T-helper 1 cell treated with Interleukin-12 subunit alpha and Interleukin-12 subunit beta and Interleukin-4 antibody, amounts not matched to agents 30 μg/mL and 1 μg/mL, for 36 hours (primary cell): Measurements from ENCODE around the gene LRRC36.

ENCODE experiments used
- H3K27ac Mint-ChIP-seq: one replicate; pipeline ENCODE4 v1.8.0; 2021; ENCODE audit warnings: mild to moderate bottlenecking, mixed read lengths
- H3K27me3 Mint-ChIP-seq: one replicate; pipeline ENCODE4 v1.8.0; 2021; ENCODE audit warnings: low read depth, mixed read lengths
- H3K36me3 Mint-ChIP-seq: one replicate; pipeline ENCODE4 v1.8.0; 2021; ENCODE audit warnings: low read depth, mixed read lengths
- H3K4me1 Mint-ChIP-seq: one replicate; pipeline ENCODE4 v1.8.0; 2021; ENCODE audit warnings: low read depth, mixed read lengths
- H3K4me3 Mint-ChIP-seq: one replicate; pipeline ENCODE4 v1.8.0; 2021; ENCODE audit warnings: mild to moderate bottlenecking, moderate library complexity, mixed read lengths
- H3K9me3 Mint-ChIP-seq: one replicate; pipeline ENCODE4 v1.8.0; 2021; ENCODE audit warnings: mixed read lengths

LRRC36 gene

DNA sequence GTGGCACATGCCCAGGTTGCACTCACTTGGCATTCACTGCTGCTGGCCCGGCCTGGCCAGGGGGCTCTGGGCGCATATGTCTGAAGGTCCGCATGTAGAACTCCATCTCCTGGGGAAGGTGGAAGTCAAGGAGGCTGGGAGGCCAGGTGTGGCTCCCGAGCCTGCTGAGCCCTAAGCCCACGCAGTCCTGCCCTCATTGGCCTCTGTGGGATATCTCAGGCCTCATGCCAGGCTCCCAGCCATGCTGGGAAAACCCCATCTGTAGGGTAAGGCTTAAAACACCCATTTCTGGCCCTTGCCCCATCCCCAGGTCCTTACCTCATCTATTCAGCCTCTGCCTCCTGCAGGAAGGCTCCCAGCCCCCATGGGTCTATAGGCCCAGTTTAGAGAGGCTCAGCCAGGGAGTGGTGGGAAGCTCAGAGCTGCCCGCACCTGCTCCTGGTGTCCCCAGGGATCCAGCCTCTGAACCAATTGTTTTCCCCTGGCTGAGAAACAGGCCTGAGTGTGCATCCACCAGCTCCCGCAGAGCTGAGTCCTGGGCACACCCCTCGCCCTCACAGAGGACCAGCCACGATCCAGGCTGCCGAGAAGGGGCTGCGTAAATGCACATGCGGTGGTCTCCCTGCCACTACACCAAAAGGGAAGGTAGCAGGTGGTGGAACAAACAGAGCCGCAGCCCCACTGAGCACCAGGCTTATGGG, 69.0 kb downstream of the LRRC36 start:
- Mint-ChIP-seq H3K36me3 (no peaks in the 10 kb centered on the region), H3K9me3 (no peaks in the 10 kb centered on the region), H3K4me3 (no peak overlapping the region), H3K4me1 (peaks cover 8% of the 10 kb centered on the region), H3K27me3 (peaks cover 38% of the 10 kb centered on the region), H3K27ac (no peak overlapping the region)

DNA sequence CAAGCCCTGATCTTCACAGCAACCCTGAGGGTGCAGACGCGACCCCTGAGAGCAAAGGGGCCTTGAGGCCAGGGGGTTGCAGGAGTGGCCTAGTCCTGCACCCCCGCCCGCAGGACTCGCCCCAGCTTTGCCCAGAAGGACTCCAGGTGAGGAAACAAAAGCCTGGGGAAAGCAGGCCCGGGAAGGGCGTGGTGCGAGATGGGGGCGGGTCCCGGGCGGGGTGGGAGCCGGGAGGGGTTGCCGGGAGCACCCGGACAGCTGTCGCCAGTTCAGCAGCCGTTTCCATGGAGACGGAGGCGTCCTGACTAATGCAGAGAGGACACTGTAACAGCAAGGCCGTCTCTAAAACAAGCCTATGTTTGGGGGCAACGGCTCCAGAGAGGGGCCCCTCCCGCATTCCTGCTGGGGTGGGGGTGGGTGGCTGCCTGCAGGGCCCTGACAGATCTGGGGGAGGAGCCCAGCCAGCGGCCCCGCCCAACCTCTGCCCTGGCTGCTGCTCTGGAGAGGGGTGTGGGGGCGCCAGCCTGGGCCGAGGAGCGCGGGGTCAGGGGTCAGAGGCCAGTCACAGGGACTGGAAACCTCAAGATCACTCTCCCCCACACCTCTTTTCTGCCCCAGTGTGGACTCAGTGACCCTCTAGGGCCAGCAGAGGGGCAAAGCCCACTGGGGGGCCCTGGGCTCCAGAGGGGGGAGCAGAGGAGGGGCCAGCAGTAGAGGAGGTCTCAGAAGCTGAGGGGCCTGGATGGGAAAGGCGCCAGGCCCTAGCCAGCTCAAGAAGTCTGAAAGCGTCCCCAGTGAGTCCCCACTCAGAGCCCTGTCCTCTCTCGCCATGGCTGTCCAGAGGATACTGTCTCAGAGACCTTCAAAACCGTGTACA, 69.8 kb downstream of the LRRC36 start:
- Mint-ChIP-seq H3K36me3 (no peaks in the 10 kb centered on the region), H3K4me1 (peaks cover 8% of the 10 kb centered on the region), H3K27me3 (peaks cover 30% of the 10 kb centered on the region), H3K9me3 (no peaks in the 10 kb centered on the region), H3K4me3 (no peak overlapping the region), H3K27ac (no peak overlapping the region)

DNA sequence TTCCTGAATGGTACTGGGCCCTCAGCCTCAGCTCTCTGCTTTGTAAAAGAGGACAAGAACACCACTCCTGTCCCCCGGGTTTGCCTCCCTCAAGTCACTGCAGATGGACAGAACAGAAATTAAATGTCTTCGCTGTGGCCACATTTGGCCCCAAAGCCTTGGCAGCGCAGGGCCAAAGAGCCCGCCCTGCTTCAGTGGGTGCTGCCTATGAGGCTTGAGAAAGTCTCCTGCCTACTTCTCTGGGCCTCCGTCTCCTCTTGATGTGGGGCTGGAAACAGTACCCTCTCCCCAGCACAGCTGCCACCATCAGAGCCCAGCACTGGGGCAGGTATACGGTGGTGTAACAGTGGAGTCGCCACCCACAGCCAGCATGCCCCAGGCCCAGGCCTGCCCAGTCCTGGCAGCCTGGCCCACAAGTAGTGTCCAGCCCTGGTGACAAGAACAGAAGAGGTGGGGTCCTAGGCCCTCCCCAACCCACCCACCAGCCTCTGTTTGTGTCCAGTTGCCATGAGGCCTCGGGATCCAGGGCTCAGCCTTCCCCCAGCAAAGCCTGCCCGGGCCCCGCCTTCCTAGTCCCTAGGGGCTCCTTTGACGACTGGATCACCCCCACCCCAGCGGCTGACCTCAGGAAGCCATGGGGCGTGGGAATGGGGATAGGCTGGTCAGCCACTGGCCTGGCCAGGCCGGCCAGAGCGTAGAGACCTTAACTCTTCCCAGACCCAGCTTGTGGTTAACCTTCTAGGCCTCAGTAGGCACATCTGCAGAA, 70.6 kb downstream of the LRRC36 start:
- H3K27ac Mint-ChIP-seq = no peak overlapping the region
- H3K9me3 Mint-ChIP-seq = no peaks in the 10 kb centered on the region
- H3K4me3 Mint-ChIP-seq = no peak overlapping the region
- H3K27me3 Mint-ChIP-seq = peaks cover 30% of the 10 kb centered on the region
- peaks cover 8% of the 10 kb centered on the region for H3K4me1 Mint-ChIP-seq
- H3K36me3 Mint-ChIP-seq = no peaks in the 10 kb centered on the region

- Mint-ChIP-seq H3K4me3 (no peak overlapping the region), H3K27me3 (peaks cover 26% of the 10 kb centered on the region), H3K27ac (no peak overlapping the region), H3K4me1 (peaks cover 8% of the 10 kb centered on the region), H3K9me3 (no peaks in the 10 kb centered on the region), H3K36me3 (no peaks in the 10 kb centered on the region)
Observed at GRCh38 chr16:67397812-67398545, 71.4 kb downstream of the LRRC36 start.

DNA sequence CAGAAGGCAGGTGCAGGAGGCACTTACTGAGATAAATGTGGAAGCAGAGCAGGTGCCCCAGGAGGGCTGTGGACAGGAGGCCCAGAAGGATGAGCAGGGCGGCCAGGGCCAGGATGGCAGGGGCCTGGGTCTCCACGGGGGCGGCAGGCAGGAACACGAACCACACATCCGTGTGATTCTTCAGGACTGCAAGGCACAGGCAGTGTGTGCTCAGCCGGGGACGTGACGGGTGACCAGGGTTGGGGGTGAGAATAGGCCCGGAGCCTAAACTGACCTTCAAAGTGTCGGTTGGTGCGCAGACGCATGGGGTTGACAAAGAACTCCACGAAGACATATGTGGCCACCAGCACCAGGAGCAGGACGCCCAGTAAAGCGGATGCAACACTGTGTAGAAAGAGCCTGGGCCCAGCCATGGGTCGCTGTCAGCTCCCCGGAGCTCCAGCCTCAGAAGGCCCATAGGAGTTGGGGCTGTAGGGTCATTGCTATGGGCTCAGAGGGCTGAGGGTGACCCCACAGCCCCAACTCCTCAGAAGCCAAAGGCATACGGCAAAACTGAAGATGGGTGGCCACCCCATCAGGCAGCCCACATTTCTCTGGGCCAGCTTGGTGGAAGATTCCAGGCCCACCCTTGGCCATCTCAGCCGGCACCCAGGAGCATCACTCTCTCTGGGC, 72.1 kb downstream of the LRRC36 start:
- no peaks in the 10 kb centered on the region for H3K36me3 Mint-ChIP-seq
- peaks cover 23% of the 10 kb centered on the region for H3K27me3 Mint-ChIP-seq
- no peak overlapping the region for H3K27ac Mint-ChIP-seq
- H3K9me3 Mint-ChIP-seq = no peaks in the 10 kb centered on the region
- peaks cover 8% of the 10 kb centered on the region for H3K4me1 Mint-ChIP-seq
- H3K4me3 Mint-ChIP-seq = no peak overlapping the region

- no peak overlapping the region for H3K27ac Mint-ChIP-seq
- no peaks in the 10 kb centered on the region for H3K9me3 Mint-ChIP-seq
- H3K36me3 Mint-ChIP-seq = no peaks in the 10 kb centered on the region
Observed at GRCh38 chr16:67399218-67399733, 72.7 kb downstream of the LRRC36 start.

GRCh38 chr16:67399749-67400704, 73.4 kb downstream of the LRRC36 start:
- Mint-ChIP-seq H3K4me3 (no peak overlapping the region), H3K36me3 (no peaks in the 10 kb centered on the region)

More at GRCh38 chr16:67399218-67399733, 72.7 kb downstream of the LRRC36 start:
- H3K27me3 Mint-ChIP-seq = peaks cover 17% of the 10 kb centered on the region
- H3K4me1 Mint-ChIP-seq = peaks cover 4% of the 10 kb centered on the region
- no peak overlapping the region for H3K4me3 Mint-ChIP-seq

GRCh38 chr16:67400901-67401300, 74.3 kb downstream of the LRRC36 start:
- Mint-ChIP-seq H3K4me1 (no peaks in the 10 kb centered on the region), H3K9me3 (no peaks in the 10 kb centered on the region), H3K4me3 (no peak overlapping the region), H3K36me3 (no peaks in the 10 kb centered on the region), H3K27ac (no peak overlapping the region), H3K27me3 (peaks cover 9% of the 10 kb centered on the region)

More at GRCh38 chr16:67399749-67400704, 73.4 kb downstream of the LRRC36 start:
- peaks cover 16% of the 10 kb centered on the region for H3K27me3 Mint-ChIP-seq
- H3K4me1 Mint-ChIP-seq = peaks cover 3% of the 10 kb centered on the region
- H3K27ac Mint-ChIP-seq = no peak overlapping the region
- H3K9me3 Mint-ChIP-seq = no peaks in the 10 kb centered on the region

- Mint-ChIP-seq H3K4me3 (no peak overlapping the region), H3K9me3 (no peaks in the 10 kb centered on the region)
Observed at GRCh38 chr16:67403976-67404555, 77.5 kb downstream of the LRRC36 start.

DNA sequence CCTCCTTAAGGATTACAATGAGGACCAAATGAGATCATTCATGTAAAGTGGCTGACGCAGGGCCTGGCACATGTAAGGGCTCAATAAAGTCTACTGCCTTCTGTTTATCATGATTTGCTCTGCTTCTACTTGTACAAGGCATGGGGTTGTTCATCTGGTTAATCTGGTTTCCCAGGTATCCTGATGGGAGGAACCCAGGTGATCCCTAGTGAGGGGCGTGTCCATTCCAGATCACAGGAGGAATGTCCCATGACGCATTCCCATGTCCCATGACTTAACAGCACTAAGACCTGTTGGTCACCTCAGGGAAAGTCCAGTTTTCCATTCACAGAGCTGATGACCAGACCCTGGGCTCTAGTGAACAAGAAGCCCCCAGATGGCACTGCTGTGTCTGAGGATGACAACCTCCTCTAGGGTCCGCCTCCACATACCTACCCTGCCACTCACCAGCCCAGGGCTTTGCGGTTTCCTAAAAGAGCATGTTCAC, 78.2 kb downstream of the LRRC36 start:
- Mint-ChIP-seq H3K9me3 (no peaks in the 10 kb centered on the region), H3K36me3 (no peaks in the 10 kb centered on the region), H3K27me3 (peaks cover 8% of the 10 kb centered on the region), H3K27ac (no peak overlapping the region), H3K4me3 (no peak overlapping the region), H3K4me1 (no peaks in the 10 kb centered on the region)

More at GRCh38 chr16:67403976-67404555, 77.5 kb downstream of the LRRC36 start:
- Mint-ChIP-seq H3K27me3 (peaks cover 8% of the 10 kb centered on the region), H3K36me3 (no peaks in the 10 kb centered on the region), H3K27ac (no peak overlapping the region), H3K4me1 (no peaks in the 10 kb centered on the region)

DNA sequence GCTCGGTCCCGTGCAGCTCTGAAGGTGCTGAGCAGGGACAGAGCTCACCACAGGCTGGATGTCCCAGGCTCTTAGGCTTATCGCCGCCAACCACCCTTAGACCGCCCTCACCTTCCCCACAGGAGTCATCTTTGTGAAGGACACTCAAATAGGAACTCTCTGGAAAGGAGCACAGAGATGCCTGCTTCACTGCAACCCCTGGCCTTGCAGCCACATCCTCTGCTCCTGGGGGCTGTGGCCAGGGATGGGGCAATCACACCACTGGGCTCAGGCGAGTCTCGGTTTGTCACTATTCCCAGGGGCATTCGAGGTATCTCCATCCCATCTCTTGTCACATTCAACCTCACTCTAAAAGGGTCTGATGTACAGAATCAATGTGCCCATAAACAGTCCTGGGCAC, 78.7 kb downstream of the LRRC36 start:
- no peak overlapping the region for H3K4me3 Mint-ChIP-seq

More for the DNA sequence above, 78.7 kb downstream of the LRRC36 start:
- Mint-ChIP-seq H3K9me3 (no peaks in the 10 kb centered on the region), H3K36me3 (no peaks in the 10 kb centered on the region), H3K4me1 (no peaks in the 10 kb centered on the region), H3K27ac (no peak overlapping the region), H3K27me3 (peaks cover 8% of the 10 kb centered on the region)
